Left lobe of liver (tissue), 2 donors: ENCODE data around the gene TUSC2. TPM values are rescaled to one million over a fixed set of nuclear protein-coding genes. Genes with fewer than 3 reads are reported as not detected.
A peak's percentile ranks its signal among the peaks of the same experiment; 100 is the strongest.

ENCODE experiments used
- ATAC-seq: fragments of 200-7000 bp; cut with Tn5 transposase; one replicate; pipeline ENCODE4 v1.9.1; 2020; ENCODE audit warnings: mild to moderate bottlenecking, moderate library complexity
- DNase-seq: peaks from one replicate; pipeline ENCODE4 v3.0.0-alpha.2; 2020; ENCODE audit warnings: low spot score
- total RNA-seq: library from RNA; stranded (reverse); gene quantifications from one replicate; pipeline ENCODE4 v1.2.1, GENCODE V29; 2021
- donor health status: DM: no; HTN: no; CAD: no; lungs with moderate emphysema.
- donor health status: DM: no; HTN: yes; CAD: no.

The TUSC2 gene, protein sequence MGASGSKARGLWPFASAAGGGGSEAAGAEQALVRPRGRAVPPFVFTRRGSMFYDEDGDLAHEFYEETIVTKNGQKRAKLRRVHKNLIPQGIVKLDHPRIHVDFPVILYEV
- total RNA-seq, result 15.0 TPM

DNA sequence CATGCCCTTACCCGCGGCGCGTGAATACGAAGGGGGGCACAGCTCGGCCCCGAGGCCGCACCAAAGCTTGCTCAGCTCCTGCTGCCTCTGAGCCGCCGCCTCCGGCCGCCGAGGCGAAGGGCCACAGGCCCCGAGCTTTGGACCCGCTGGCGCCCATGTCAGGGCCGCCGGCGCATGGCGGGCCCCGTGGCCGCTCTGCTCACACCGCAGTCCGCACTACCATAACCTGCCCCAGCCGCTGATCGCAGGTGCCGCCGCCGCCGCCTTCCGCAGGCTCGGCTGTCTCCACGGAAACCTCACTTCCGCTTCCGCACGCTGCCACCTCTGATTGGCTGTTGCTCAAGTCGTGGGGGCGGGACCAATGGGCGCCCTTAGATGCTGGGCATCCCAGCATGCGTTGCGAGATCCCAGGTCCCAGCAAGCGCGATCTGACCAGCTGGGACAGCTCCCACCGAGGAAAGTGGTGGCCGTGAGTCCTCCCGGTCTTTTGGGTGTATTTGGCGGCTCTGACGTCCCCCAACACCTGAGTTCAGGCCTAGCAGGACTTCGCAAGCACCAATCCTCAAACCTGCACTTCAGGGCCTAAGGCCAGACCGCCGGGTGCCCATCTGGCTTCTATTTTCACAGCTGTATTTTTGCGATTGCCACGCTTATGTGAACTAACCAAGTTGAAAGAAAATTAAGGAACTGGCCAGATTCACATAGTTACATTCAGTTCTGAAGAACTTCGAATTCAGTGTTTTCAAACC is at the start of gene TUSC2:
TSS of gene TUSC2 (minus strand) at position 281 of the 749 bp plus-strand sequence. CDS start at position 157, 124 bp downstream.
- DNase-seq, result peak; percentile 97
- ATAC-seq, result peak; percentile 86

DNA sequence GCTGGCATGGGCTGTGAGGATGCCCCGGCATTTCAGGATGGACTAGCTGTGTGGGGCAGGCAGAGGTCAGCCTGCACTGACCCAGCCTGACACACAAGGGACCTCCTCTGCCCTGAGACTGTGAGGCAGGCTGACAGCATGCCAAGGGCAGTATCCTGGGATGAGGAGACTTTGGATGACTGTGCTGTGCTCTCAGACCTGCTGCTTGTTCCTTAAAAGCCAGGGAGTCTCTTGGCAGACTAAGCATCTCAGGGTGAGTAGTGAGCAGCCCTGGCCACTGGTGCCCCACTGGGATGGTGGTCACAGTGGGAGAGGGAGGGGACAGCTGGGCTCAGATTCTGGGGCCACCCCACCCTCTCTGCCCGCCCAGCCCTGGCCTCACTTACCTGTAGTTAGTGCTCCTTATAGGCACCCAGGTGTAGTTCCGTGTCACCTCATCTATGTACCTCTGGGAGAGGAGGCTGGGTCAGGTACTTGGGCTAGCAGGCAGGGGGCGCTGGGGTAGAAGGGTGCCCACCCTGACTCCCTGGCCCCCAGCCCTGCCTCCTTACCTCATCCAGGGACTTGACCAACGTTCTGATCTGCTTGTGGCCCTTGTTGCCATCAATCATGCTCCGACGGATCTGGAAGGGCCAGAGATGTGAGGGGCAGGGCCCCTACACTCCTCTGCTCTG is 47.4 kb upstream of the TUSC2 start:
- ATAC-seq (peak; percentile 15), DNase-seq (no peak)

DNA sequence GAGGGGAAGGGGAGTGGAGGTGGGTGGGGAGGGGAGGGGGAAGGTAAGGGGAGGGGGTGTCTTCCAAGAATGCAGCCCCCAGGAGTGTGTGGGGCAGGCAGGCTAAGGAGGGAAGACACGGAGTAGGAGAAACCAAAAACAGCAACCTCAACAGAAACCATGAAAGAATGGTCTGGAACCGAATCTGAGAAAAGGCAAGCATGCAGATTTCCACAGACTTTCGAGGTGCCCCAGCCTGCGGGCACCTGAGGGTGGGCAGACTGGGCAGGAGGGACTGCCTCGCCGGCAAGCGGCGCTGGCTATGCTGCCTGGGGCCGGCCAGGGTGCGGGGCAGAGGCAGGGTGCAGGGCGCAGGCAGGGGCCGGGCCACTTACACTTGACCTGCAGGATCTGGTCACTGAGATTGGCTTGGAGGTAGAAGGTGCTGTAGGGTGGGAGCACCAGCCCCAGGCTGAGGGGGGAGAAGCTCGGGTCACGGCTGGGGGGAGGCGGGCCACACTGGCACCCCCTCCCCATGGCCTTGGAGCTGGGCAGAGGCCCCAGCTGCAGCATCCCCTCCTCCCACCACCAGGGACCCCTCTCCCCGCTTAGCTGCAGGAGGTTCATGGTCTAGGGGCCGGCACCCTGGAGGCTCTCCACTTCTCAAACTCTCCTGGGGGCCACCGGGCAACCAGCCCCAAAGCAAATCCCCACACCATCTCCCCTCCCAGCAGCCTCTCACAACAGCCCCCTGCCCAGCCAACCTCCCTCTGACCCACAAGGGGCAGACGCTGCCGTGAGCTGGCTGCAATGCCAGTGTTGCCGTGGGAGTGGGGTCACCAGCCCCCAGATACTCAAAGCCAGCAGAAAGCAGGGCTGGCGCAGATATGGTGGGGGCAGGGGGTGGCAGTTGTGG is 46.6 kb upstream of the TUSC2 start:
- DNase-seq, result no peak
- no peak for ATAC-seq

DNA sequence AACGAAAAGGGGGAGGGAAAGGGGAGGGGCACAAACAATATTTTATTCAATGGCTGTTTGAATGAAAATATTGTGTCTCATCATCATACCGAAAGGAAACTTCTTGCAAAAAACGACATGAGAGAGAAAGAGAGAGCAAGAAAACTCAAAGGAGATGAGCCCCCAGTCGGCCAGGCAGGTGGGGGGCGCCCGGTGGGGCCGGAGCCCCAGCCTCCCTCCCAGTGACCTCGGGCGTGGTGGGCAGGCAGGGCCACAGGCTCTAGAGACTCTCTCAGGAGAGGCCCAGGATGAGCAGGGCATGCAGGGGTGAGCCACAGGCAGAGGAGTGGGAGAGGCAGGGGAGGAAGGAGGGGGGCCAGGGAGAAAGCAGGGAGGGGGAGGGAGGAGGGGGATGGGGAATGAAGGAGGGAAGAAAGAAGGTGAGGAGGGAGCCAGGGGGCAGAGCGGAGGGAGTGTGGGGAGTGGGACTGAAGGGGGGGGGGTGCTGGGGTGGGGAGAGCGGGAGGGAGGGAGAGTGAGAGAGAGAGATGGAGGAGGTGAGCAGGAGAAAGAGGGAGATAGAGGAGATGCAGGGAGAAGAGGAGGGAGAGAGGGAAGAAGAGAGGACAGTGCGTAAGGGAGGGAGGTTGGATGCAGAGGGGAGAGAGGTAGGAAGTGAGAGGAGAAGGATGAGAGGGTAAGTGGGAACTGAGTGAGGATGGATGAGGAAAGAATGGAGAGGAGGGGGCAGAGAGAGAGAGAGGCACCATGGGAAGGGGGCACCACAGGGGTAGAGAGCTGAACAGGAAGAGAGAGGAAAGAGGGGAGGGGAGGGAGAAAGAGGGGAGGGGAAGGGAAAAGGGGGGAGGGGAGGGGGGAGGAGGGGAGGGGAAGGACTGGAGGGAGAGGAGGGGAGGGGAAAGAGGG is 45.4 kb upstream of the TUSC2 start:
- DNase-seq (no peak), ATAC-seq (no peak)

DNA sequence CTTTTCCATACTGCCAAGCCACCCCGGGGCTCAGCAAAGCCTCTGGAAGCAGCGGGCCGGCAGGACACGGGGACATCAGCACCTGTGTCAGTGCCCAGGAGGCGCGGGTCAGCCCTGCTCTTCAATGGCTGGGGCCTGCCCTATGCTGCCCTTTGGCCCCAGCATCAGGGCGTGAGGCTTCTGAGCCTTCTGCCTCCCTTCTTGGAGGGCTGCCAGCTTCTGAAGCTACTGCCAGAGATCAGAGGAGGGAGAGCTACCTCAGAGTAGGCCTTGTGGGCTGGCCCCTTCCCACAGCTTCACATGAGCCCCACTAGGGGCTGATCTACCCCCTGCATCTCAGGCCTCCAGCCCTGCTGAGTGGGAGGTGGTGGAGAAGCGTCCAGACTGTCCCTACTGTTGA is 44.3 kb upstream of the TUSC2 start:
- peak; percentile 16 for ATAC-seq
- DNase-seq, result no peak

DNA sequence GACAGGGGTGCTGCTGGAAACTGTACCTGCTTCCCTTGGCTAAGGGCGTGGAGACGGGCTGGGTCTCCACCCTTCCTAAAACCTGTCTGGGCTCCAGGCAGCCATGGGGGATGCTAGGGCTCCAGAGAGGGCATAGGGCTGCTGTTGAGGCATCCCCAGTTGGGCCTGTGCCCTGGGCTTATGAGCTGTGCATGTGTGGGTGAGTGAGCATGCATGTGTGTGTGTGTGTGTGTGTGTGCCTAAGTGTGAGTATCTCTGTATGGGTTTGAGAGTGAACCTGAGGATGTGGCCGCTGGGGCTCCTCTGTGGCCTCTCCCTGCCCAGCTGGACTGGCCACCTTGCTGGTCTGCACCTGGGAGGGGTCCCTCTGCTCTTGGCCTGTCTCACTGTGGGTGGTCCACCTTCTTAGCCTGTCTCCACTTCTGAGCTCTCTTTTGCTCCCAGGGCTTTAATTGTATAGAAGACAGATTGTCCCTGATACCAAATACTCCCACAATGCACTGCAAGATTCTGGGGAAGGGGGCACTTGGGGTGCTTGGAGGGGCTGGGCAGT is 43.2 kb upstream of the TUSC2 start:
- no peak for ATAC-seq
- DNase-seq, result no peak

DNA sequence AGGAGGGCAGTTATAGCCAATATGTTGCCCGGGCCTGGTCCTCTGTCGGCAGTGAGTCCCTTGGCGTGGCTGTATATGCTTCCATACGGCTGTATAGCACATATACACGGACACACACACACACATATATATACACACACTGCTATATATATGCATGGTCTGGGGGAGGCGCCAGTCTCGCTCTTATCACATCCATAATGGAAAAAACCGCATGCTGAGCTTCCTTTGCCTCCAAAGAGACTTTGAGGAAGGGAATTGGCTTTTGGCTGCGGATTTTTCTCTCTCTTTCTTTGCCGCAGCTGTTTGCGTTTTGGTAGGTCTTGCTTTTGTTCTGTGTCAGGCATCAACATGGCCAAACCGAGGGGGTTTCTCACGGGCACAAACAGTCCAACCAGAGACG is 42.6 kb upstream of the TUSC2 start:
- ATAC-seq (no peak), DNase-seq (no peak)

DNA sequence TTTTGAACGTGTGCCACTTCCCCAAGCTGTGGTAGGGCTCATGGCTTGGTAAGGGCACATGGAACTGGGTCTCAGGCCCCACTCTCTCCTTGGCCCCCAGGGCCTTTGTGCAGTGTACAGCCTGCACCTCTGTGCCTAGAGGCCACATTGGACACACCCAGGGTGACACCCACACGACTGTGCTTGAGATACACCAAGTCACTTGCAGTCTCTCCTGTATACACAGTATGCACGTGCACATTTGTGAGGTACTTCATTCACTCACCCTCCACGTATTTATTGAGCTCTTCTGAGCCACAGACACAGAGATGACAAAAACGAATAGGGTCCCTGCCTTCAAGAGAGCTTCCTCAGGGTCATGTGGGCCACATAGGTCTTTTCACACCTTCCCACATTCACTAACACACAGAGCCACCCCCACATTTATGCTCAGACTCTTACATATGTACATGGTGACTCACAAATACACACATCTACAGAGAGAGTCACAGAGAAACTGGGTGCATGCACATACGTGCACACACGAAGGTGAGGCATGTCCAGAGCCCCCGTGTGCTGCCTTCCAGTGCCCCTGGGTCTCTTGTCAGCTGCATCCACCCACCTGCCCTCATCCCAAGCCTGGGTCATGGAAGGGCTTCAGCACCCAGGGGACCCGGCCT is 41.1 kb upstream of the TUSC2 start:
- DNase-seq (no peak), ATAC-seq (no peak)

DNA sequence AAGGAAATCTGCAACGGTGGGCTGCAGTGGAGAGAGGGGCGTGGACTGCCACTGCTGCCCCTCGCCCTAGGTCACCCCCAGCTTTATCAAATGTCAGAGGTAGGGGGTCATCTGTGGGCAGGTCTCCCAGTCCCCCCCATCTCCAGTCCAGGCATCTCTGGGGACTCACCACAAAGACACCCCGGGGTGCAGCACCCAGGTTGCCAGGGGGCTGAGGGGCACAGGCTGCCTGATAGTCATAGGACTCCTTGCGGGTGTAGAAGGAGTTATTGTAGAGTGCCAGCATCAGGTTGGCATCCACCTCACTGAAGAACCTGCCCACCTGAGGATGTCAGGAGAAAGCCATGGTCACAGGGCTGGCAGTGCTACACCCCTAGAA is 37.8 kb upstream of the TUSC2 start:
- DNase-seq (no peak), ATAC-seq (no peak)

DNA sequence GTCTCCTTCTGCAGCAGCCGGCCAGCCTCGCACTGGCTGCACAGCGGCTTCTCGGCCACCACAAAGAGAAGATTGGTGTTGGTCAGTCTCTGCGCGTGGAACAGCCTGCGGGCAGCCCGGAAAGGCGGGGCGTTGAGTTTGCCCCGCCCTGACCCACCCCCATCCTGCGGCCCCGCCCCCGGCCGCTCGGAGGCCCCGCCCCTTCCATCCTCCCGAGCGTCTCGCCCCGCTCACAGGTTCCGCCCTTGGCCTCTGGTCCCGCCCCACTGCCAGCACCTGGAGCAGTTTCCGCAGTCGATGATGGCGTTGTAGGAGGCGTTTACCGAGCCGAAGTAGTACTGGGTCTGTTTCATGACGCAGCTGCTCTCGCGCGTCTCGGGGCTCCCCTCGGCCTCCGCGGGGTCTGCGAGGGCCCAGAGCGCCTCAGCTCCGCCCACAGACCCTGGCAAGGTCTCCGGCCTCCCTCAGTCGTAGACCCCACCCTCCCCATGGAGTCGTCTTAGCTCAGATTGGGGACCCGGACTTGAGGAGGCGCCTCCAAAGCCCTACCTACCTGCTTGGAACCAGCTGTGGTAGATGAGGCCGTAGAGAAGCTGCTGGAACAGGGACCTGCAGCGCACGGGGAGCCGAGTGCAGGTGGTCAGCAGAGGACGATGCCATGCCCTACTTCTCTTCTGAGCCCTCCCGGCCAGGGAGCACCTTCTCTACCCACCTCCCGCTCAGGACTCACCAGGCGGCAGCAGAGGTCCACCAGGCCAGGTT is 37.2 kb upstream of the TUSC2 start:
- peak; percentile 89 for DNase-seq
- peak; percentile 88 for ATAC-seq

DNA sequence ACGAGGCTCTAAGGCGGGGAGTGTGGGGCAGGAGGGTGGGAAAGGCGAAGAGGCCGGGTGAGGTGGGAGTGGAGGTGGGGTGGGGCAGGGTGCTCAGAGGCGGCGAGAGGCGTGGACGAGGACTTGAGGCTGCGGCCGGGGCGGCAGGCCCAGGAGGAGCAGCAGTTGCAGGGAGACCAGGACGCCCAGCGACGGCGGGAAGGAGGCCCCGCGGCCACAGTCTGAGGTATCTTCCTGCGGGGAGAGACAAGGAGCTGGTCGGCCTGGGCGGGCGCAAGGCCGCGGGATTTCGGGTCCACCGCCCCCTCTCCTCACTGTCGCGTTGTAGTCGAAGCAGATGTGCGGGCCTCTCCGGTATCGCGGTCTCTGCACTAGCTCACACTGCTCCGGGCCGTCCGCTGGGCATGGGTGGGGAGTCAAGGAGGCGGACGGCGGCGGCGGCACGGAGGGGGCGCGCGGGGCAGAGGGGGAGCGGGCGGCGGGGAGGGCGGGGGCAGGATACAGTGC is 36.6 kb upstream of the TUSC2 start:
- DNase-seq (no peak), ATAC-seq (peak; percentile 21)

DNA sequence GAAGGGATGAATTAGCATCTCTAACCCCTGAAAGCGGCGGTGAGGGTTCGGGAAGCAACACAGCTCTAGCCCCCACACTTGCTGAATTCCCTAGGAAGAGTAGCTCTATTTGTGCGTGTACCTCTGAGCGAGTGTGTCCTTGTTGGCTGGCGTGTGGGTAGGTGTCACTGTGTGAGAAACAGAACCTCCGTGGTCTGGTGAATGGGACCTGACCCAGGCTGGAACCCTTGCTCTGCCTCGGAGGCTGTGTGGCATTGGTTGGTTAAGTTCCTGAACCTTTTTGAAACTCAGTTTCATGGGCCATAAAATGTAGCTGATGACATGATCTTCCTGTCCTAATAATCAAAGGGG is 31.7 kb upstream of the TUSC2 start:
- no peak for DNase-seq

DNA sequence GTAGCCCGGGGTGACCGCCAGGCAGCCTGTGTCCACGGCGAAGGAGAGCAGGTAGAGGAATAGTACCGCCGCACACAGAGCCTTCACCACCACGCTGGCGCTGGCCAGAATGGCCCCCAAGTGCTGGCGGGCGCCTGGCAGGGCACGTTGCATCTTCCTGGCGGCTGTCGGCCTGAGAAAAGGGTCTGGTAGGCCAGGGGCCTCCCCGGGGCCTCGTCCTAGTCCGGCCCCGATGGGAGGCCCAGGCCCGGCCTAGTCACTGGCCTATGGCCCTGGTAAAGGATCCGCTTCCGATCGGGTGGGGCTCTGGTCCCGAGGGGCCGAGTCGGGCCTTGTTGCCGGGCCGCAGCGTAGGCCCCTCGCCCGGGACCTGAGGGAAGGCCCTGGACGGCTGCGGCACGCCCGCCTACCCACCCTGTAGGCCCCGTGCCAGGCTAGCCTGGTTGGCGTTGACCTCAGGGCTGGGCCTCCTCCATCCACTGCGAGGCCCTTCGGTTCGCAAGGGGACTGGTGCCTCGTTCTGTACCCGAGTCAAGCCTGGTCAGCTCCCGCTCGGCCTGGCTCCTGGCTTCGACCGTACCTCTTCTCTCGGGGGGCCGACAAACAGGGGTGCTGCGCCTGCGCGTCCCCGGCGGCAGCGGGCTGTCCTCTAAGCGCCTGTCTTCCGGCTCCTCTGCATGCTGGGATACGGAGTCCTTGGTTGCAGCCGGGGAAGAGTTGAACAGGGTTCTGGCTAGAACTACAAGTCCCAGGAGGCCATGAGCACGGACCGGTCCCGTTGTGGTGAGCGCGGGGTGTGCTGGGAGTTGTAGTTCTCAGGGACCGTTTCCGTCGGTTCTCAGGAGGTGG is 31.1 kb upstream of the TUSC2 start, which contains the start of gene TMEM115:
TSS of gene TMEM115 (minus strand) at position 611 of the 849 bp plus-strand sequence. CDS start at position 153, 458 bp downstream.
- ATAC-seq (peak; percentile 93), DNase-seq (peak; percentile 98)

More for the DNA sequence above, 31.7 kb upstream of the TUSC2 start:
- ATAC-seq, result no peak

DNA sequence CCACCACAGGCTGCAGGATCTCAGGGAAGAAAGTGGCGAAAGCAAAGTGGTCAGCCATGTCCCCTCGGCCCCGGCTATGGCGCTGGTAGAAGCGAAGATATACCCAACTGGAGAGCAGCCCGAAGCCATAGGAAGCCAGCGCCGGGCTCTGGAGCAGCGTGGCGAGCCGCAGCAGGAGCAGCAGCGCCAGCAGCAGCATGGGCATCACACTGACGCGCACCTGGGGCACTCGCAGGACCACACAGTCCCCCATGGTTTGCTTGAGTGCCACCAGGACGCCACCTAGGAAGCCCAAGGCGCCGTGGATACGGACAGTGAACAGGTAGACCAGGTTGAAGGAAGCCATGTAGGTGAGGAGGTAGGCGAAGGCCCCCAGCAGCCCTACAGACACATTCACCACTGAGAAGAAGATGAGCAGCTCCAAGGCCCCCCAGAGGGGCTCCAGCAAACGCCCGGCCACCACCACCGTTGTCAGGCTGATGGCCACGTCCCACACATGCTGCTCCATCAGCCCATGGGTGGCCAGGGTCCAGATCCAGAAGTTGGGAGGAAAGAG is 30.4 kb upstream of the TUSC2 start:
- DNase-seq (no peak), ATAC-seq (no peak)

DNA sequence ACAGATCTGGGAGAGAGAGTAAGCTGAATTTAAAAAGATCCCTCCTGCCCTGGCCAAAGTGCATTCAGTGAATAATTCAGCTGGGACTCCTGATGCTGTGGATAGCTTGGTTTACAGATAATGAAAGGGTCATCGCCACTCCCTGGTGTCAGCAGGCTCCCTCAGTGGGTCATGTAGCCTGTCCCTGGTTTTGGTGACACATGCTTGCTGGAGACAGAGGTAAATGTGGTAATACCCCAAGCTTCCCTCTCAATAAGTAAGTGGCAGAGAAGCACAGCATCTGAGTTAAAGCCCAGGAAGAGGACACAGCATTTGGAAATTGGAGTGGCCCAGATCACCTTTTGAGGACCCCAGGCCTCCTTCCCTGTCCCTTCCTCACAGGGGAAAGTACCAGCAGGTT is 29.5 kb upstream of the TUSC2 start:
- no peak for DNase-seq
- ATAC-seq, result no peak

DNA sequence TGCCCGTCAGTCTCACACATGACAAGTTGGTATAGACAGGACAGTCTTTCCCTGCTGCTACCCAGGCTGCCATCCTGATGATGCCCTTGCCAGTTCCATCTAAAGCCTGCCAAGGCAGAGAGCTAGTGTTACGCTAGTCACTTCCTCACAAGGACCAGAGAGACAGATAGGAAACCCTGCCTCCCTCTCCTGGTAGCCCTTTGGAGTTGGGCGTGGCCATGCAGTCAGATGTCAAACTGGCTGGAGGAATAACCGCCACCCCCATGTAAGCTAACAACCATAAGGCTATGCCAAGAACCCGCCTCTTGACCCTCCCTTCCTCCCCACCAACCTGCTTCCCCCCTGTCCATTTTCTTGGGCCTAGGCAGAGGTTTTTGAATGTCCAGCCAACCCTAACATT is 28.5 kb upstream of the TUSC2 start:
- no peak for DNase-seq
- peak; percentile 33 for ATAC-seq
